ENCODE measurements around the gene CPT1C.
A peak's percentile ranks its signal among the peaks of the same experiment; 100 is the strongest.

Gene CPT1C

GRCh38 chr19:49684251-49684982, 6.5 kb upstream of the CPT1C start:
- DNase-seq: no peak

GRCh38 chr19:49684983-49685553, 5.8 kb upstream of the CPT1C start:
- DNase-seq: no peak

GRCh38 chr19:49685845-49686332, 5.0 kb upstream of the CPT1C start:
- no peak for DNase-seq

- DNase-seq: no peak
These were observed 4.3 kb upstream of the CPT1C start for GRCh38 chr19:49686503-49687088.

GRCh38 chr19:49687150-49687549, 3.8 kb upstream of the CPT1C start:
- DNase-seq: no peak

GRCh38 chr19:49687566-49688316, 3.2 kb upstream of the CPT1C start:
- peak; percentile 51 for DNase-seq

GRCh38 chr19:49688531-49689132, 2.3 kb upstream of the CPT1C start:
- no peak for DNase-seq

- DNase-seq: no peak
These were observed 1.5 kb upstream of the CPT1C start, which contains the start of gene ADM5 for GRCh38 chr19:49689133-49690078. Gene ADM5, plus strand, starts transcription at chr19:49689594. Its CDS starts 244 bp downstream, at chr19:49689838.

- DNase-seq: no peak
These were observed 749 bp upstream of the CPT1C start for GRCh38 chr19:49690079-49690655.

GRCh38 chr19:49691243-49692146, 579 bp downstream of the CPT1C start:
- DNase-seq: peak; percentile 12

- DNase-seq: no peak
These were observed 1.2 kb downstream of the CPT1C start for GRCh38 chr19:49692147-49692506.

GRCh38 chr19:49696115-49696514, 5.2 kb downstream of the CPT1C start:
- no peak for DNase-seq

- no peak for DNase-seq
These were observed 5.9 kb downstream of the CPT1C start for GRCh38 chr19:49696865-49697264.

GRCh38 chr19:49699364-49699763, 8.4 kb downstream of the CPT1C start:
- no peak for DNase-seq

- DNase-seq: no peak
These were observed 9.6 kb downstream of the CPT1C start for GRCh38 chr19:49700563-49700962.

- DNase-seq: no peak
These were observed 10.4 kb downstream of the CPT1C start for GRCh38 chr19:49701271-49701786.

- no peak for DNase-seq
These were observed 14.1 kb downstream of the CPT1C start for GRCh38 chr19:49704888-49705642.

GRCh38 chr19:49705919-49706318, 15.0 kb downstream of the CPT1C start:
- no peak for DNase-seq

GRCh38 chr19:49710372-49710951, 19.5 kb downstream of the CPT1C start:
- no peak for DNase-seq
